SK-N-SH treated with all-trans-retinoic acid at 6 μM for 48 hours (cell line): Measurements from ENCODE around the gene CELF1.

Source experiments
- CSDC2 ChIP-seq: fragments of 250-450 bp; sonication (Bioruptor Pico); IDR thresholded peaks from 2 replicates; pipeline ENCODE4 v1.5.0; 2020; ENCODE audit warnings: mild to moderate bottlenecking, moderate library complexity
- ZFP3 ChIP-seq: fragments of 250-450 bp; sonication (Bioruptor Pico); IDR thresholded peaks from 2 replicates; pipeline ENCODE4 v1.5.0; 2020; ENCODE audit warnings: mild to moderate bottlenecking, moderate library complexity

GRCh38 chr11:47518212-47518964, 34.5 kb downstream of the CELF1 start:
- TF ChIP-seq CSDC2 (no peak), ZFP3 (CRISPR knock-in tag) (no peak)
